Left ventricle myocardium superior (tissue), 1 donor: Measurements from ENCODE around the gene HSPA1L. TPM values are rescaled to one million over a fixed set of nuclear protein-coding genes. Genes with fewer than 3 reads are reported as not detected.
A peak's percentile ranks its signal among the peaks of the same experiment; 100 is the strongest.
"Not testable (repeated sequence)": the region's sequence is repeated elsewhere in the genome, so short reads cannot be mapped to it uniquely, and the experiment has no call there.

Source experiments
- ATAC-seq: fragments of 200-7000 bp; cut with Tn5 transposase; one replicate; pipeline ENCODE4 v1.9.1; 2020; ENCODE audit warnings: mild to moderate bottlenecking, moderate library complexity
- DNase-seq: peaks from one replicate; pipeline ENCODE4 v3.0.0-alpha.2; 2020
- intact Hi-C: fragments of 100-400 bp; cut with micrococcal nuclease; formaldehyde crosslinking; loops from one replicate; pipeline ENCODE4 v1.11.0; 2022
- long read RNA-seq: library from polyadenylated mRNA; unstranded; transcript quantifications from one replicate; pipeline ENCODE4 v2.0.0, GENCODE V29; 2021
- total RNA-seq: library from RNA; stranded (reverse); fragmentation: NEBNext Ultra II Directional; extraction: Animal tissue kit (Norgen Biotek cat#: 25700); gene quantifications from one replicate; pipeline ENCODE4 v1.2.1, GENCODE V29; 2021
- donor health status: DM: no; HTN: yes; CAD: no; lungs with severe emphysema.

HSPA1L gene
- 2.0 TPM for total RNA-seq
- long read RNA-seq, partial matches to known transcripts = 0 of 1 reads
- long read RNA-seq, other reads (novel, unspliced or antisense) = 0 of 1 reads

GRCh38 chr6:31815025-31815838 is at the start of gene HSPA1L, which contains the start of gene HSPA1A:
HSPA1L (minus strand) TSS chr6:31815283; CDS start chr6:31811972, 3,311 bp downstream.
HSPA1A (plus strand) TSS chr6:31815543; CDS start chr6:31815757, 214 bp downstream.
- intact Hi-C loops = no loop called here
- peak; percentile 94 for DNase-seq
- ATAC-seq = peak; percentile 88

DNA sequence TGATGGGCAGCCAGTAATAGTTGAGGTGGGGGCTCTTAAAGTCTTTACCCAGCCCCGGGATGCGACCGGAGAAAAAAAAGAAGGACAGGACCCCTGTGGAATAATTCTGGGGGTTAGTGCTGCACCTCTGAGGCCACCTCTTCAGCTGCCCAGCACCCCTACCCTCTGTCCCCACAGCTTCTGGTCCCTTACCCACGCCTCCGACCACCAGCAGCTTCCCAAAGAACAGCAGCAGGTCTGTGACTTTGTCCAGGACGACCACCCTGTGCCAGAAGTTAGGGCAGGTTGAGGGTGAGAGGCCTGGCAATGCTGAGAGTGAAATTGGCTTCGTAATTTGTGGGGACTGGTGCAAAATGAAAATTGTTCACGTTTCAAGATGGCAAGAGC is 49.7 kb upstream of the HSPA1L start:
- no peak for DNase-seq
- intact Hi-C loops = no loop called here
- no peak for ATAC-seq

DNA sequence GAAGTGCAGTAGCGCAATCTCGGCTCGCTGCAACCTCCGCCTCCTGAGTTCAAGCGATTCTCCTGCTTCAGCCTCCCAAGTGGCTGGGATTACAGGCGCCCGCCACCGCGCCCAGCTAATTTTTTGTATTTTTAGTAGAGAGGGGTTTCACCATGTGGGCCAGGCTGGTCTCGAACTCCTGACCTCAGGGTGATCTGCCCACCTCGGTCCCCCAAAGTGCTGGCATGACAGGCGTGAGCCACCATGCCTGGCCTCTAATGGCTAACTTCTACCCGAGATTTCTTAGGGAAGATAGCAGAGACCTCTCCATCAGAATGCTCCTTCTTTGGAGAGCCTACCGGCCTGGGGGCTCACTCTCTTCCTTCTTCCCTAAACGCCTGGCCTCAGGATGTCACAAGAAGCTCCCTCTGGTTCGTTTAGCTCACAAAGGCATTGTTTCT is 49.1 kb upstream of the HSPA1L start:
- DNase-seq = not testable (repeated sequence)

GRCh38 chr6:31862344-31863235 is 47.5 kb upstream of the HSPA1L start, which contains the start of gene NEU1:
NEU1 (minus strand) TSS chr6:31862821; CDS start chr6:31862776, 45 bp downstream.
- ATAC-seq (peak; percentile 98), DNase-seq (peak; percentile 100)
- intact Hi-C loops = no loop called here

More for the DNA sequence above, 49.1 kb upstream of the HSPA1L start:
- ATAC-seq, intact Hi-C loops: not testable (repeated sequence)

DNA sequence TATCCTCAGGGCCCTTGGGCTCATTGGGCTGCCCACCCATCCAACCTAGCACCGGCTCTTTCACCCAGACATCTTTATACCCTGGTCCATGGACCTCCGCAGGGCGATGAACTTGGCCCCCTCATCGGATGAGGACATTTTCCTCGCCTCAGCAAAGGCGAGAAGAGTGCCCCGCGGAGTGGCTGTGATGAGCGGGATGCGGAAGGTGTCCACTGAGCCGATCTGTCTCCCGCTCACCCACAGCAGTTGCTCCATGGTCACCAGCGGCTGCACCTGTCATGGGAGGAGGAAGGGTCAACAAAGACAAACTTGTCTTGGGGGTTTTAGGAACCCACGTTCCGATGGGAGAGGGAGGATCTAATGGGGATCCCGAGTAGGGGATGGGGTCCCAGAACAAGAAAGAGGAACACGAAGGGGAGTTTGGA is 46.8 kb upstream of the HSPA1L start:
- no peak for ATAC-seq
- DNase-seq = no peak
- intact Hi-C loops = no loop called here

DNA sequence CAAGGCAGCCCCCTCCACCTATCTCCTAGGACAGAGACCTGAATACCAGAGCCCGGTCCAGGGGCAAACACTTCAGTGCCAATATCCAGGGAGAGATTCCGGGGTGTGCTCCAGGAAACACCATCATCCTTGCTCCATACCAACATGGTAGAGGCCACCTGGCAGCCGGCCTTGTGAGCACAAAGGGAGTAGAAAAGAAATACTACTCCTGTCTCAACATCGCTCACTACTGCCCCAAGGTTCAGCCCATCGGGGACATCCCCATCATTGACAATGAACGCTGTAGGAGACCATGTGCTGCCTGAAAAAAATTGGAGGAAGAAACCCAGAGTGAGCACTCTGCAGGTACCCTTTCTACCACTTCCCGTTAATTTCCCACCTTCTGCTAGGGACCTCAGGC is 46.1 kb upstream of the HSPA1L start:
- intact Hi-C loops = no loop called here
- DNase-seq = no peak
- ATAC-seq = no peak

GRCh38 chr6:31860349-31860748 is 45.3 kb upstream of the HSPA1L start:
- DNase-seq (no peak), ATAC-seq (no peak)
- intact Hi-C loops = no loop called here

GRCh38 chr6:31859923-31860322 is 44.8 kb upstream of the HSPA1L start:
- no peak for DNase-seq
- ATAC-seq = no peak
- intact Hi-C loops = no loop called here

- ATAC-seq = no peak
- DNase-seq = no peak
- intact Hi-C loops = no loop called here
Measured at GRCh38 chr6:31858707-31859106, 43.6 kb upstream of the HSPA1L start.

DNA sequence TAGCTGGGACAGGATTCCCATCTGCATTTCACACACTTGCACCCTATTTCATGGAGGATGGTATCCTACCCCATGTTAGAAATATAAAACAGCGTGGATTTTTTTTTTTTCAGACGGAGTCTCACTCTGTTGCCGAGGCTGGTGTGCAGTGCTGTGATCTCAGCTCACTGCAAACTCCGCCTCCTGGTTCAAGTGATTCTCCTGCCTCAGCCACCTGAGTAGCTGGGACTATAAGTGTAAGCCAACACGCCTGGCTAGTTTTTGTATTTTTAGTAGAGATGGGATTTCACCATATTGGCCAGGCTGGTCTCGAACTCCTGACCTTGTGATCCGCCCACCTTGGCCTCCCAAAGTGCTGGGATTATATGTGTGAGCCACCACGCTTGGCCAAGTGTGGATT is 42.7 kb upstream of the HSPA1L start:
- intact Hi-C loops, DNase-seq, ATAC-seq: not testable (repeated sequence)

DNA sequence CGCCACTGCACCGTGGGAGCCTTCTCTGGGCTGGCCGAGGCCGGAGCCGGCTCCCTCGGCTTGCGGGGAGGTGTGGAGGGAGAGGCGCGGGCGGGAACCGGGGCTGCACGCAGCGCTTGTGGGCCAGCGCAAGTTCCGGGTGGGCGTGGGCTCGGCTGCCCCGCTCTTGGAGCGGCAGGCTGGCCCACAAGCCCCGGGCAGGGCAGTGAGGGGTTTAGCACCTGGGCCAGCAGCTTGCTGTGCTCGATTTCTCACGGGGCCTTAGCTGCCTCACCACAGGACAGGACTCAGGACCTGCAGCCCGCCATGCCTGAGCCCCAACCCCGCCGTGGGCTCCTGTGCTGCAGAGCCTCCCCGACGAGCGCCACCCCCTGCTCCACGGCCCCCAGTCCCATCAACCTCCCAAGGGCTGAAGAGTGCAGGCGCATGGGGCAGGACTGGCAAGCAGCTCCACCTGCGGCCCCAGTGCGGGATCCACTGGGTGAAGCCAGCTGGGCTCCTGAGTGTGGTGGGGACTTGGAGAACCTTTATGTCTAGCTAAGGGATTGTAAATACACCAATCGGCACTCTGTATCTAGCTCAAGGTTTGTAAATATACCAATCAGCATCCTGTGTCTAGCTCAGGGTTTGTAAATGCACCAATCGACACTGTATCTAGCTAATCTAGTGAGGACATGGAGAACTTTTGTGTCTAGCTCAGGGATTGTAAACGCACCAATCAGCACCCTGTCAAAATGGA is 37.1 kb upstream of the HSPA1L start:
- ATAC-seq, intact Hi-C loops, DNase-seq: not testable (repeated sequence)

GRCh38 chr6:31851485-31851832 is 36.4 kb upstream of the HSPA1L start:
- no peak for ATAC-seq
- intact Hi-C loops = no loop called here
- DNase-seq = no peak

GRCh38 chr6:31850765-31851484 is 35.8 kb upstream of the HSPA1L start:
- intact Hi-C loops = no loop called here
- ATAC-seq = no peak
- no peak for DNase-seq

DNA sequence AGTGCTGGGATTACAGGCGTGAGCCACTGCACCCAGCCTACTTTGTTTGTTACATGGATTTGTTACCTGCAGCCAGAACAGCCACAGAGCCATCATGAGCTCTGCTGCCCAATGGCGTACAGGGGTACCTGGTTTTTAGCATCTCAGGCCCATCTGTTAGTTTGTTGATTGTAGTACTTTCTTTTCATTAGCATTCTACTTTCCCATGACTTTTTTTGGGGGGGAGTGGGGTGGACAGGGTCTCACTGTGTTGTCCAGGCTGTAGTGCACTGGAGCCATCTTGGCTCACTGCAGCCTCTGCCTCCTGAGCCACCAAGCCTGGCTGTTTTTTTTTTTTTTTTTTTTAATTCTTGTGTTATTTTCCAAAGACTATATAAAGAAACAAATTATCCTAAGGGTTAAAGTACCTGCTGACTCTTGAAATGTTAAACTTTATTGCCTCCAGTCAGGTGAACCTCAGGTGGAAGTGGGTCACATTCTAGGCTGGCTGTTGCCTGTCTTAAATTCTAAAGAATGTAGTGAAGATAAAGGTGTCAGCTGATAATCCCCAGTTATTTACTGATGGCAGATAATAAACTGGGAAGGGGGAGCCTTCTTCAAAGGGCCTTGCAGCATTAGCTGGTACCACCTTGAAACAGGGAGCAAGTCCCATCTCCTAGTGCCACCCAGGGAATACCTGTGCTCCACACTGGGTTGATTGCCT is 32.3 kb upstream of the HSPA1L start:
- ATAC-seq = no peak
- intact Hi-C loops = no loop called here
- DNase-seq = no peak

DNA sequence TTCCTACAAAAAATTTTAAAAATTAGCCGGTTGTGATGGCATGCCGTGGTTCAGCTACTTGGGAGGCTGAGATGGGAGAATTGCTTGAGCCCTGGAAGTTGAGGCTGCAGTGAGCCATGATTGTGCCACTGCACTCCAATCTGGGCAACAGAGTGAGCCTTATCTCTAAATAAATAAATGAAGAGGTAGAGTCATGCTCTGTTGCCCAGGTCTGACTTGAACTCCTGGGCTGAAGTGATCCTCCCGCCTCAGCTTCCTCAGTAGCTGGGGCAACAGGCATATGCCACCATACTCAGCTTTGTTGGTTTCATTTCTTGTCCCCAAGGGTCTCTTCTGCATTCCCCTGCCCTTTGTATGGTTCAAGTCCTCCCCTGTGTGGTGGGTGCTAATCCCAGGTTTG is 29.4 kb upstream of the HSPA1L start:
- ATAC-seq (no peak), DNase-seq (no peak)
- intact Hi-C loops = no loop called here

- intact Hi-C loops = no loop called here
- no peak for ATAC-seq
- no peak for DNase-seq
Measured at GRCh38 chr6:31842053-31842452, 27.0 kb upstream of the HSPA1L start.

- intact Hi-C loops, ATAC-seq, DNase-seq: not testable (repeated sequence)
Measured at GRCh38 chr6:31839779-31840126, 24.7 kb upstream of the HSPA1L start.

DNA sequence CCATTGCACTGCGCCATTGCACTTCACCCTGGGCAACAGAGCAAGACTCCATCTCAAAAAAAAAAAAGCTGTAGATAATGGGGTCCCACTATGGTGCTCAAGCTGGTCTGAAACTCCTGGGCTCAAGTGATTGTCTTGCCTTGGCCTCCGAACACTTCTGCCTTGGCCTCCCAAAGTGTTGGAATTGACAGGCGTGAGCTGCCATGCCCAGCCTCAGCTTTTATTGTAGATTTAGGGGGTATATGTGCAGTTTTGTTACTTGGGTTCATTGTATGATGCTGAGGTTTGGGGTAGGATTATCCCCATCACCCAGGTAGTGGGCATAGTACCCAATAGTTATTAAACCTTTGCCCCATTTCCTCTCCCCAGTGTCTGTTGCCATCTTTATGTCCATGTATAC is 23.9 kb upstream of the HSPA1L start:
- ATAC-seq = no peak
- intact Hi-C loops = no loop called here
- DNase-seq = no peak
